ENCODE results near the gene SF3B4.
"Not testable (repeated sequence)": the region's sequence is repeated elsewhere in the genome, so short reads cannot be mapped to it uniquely, and the experiment has no call there.

The SF3B4 gene

DNA sequence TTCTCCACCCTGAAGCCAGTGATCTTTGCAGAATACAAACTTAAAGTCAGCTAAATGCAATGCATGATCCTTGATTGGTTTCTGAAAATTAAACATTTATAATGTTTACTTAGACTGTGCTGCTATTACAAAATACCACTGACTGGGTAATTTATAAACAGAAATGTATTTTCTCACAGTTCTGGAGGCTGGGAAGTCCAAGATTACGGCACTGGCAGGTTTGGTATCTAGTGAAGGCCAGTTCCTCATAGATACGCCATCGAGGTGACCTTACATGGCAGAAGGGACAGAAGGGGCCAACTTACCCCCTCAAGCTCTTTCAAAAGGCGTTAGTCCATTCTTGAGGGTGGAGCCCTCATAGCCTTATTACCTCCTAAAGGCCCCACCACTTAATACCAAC lies 31.0 kb downstream of the SF3B4 start:
- no peaks in the 10 kb centered on the region for H3K27me3 ChIP-seq
- H3K4me1 ChIP-seq = peaks cover 16% of the 10 kb centered on the region
- no peak overlapping the region for H3K27ac ChIP-seq
- H3K9ac ChIP-seq = no peak overlapping the region
- H3K4me3 ChIP-seq = no peak overlapping the region
- no peaks in the 10 kb centered on the region for H4K20me1 ChIP-seq
- H3K36me3 ChIP-seq = no peaks in the 10 kb centered on the region
- H3K4me2 ChIP-seq = no peak overlapping the region
- no peak for TF ChIP-seq Cebpa-rat (IDR thresholded peaks at IDR 0.05)
- H3K9me3 ChIP-seq = no peaks in the 10 kb centered on the region

DNA sequence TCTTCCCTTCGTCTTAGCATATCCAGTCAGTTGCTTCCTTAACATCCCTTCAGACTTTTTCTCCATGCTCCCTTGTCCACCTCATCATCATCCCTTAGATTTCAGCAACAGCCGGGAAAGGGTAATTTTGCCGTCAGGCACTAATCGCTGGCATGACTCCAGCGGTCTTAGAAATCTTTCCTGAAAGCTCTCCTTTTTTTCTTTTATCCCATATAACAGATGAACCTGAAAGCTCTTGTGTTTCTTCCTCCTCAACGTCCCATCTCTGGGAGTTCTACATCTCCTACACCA lies 38.7 kb downstream of the SF3B4 start:
- Histone ChIP-seq H3K4me2 (peak overlapping the region; percentile 93), H3K4me1 (peaks cover 28% of the 10 kb centered on the region), H3K36me3 (no peaks in the 10 kb centered on the region), H3K4me3 (peak overlapping the region; percentile 77), H3K27me3 (no peaks in the 10 kb centered on the region), H3K9ac (peak overlapping the region; percentile 97), H4K20me1 (peaks cover 24% of the 10 kb centered on the region), H3K9me3 (no peaks in the 10 kb centered on the region), H3K27ac (peak overlapping the region; percentile 96)
- no peak for TF ChIP-seq Cebpa-rat (IDR thresholded peaks at IDR 0.05)

DNA sequence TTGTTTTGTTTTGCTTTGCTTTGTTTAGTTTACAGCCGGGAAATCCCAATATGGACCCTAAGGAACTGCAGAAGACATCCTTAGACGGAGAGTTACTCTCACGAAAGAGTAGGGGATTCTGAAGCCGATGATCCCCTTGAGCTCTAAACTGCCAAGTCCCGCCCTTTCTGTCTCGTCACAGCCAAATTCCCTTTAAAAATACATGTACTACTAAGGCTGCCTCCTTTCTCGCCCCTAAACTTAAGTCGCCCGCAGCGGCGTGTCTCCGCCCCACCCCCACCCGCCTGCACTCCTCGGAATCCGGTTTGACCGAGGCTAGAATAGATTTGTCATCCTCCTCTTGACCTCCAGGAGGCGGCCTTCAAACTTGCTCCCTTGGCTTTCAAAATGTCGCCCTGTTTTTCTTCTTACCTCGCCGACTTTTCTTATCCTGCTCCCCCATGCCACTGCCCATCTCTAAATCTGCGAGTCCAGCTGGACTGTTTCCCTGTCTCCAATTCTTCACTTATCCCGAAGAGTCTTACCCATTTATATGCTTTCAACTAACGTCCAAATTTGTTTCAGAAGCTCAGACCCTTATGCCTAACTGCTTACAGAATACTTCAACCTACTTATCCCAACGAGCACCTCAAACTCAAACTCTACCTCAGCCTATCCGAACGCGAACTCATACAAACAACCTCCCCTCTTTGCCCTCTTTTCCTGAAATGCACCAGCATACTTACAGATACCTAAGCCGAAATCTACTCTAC lies 39.2 kb downstream of the SF3B4 start:
- H3K27ac ChIP-seq = peak overlapping the region; percentile 96
- peaks cover 27% of the 10 kb centered on the region for H4K20me1 ChIP-seq
- H3K36me3 ChIP-seq = no peaks in the 10 kb centered on the region
- H3K4me1 ChIP-seq = peaks cover 34% of the 10 kb centered on the region
- no peaks in the 10 kb centered on the region for H3K9me3 ChIP-seq
- TF ChIP-seq Cebpa-rat (IDR thresholded peaks at IDR 0.05) = no peak
- peak overlapping the region; percentile 77 for H3K4me3 ChIP-seq
- H3K27me3 ChIP-seq = no peaks in the 10 kb centered on the region
- peak overlapping the region; percentile 97 for H3K9ac ChIP-seq
- H3K4me2 ChIP-seq = peak overlapping the region; percentile 93

DNA sequence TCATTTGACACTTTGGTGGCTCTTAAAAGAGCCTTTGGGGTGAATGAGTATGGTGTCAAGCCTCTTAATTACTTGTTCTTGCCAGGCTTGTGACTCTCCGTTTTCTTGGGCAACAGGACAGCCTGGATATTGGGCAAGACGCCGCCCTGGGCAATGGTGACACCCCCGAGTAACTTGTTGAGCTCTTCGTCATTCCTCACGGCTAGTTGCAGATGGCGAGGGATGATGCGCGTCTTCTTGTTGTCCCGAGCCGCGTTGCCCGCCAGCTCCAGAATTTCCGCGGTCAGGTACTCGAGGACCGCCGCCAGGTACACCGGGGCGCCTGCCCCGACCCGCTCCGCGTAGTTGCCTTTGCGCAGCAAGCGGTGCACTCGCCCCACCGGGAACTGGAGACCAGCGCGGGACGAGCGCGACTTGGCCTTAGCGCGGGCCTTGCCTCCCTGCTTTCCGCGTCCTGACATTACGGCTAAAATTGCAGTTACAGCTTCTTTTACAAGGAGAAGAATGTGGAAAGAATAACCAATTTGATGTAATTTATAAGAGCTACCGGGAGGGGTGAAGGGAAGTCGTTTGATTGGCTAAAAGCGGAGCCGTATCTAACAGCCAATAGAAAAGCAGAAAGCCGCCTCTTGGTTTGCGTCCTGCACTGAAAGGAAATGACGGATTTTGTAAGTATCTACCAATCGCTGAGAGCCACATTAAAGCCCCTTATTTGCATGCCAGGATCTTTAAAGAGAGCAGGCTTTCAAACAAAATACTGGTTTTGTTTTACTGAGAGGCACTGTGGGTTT lies 40.0 kb downstream of the SF3B4 start:
- Histone ChIP-seq H3K36me3 (no peaks in the 10 kb centered on the region), H3K4me2 (peak overlapping the region; percentile 93), H3K27me3 (no peaks in the 10 kb centered on the region), H3K4me3 (peak overlapping the region; percentile 77), H4K20me1 (peaks cover 27% of the 10 kb centered on the region), H3K9me3 (no peaks in the 10 kb centered on the region), H3K4me1 (peaks cover 34% of the 10 kb centered on the region), H3K9ac (peak overlapping the region; percentile 97), H3K27ac (peak overlapping the region; percentile 96)
- TF ChIP-seq Cebpa-rat (IDR thresholded peaks at IDR 0.05) = peak; percentile 56; the same call in 1 of the 2 replicates

DNA sequence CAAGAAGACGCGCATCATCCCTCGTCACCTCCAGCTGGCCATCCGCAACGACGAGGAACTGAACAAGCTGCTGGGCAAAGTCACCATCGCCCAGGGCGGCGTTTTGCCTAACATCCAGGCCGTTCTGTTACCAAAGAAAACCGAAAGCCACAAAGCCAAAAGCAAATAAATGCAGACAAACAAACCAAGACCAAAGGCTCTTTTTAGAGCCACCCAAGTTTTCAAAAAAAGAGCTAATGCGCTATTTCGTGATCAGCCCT lies 40.5 kb downstream of the SF3B4 start:
- peak overlapping the region; percentile 96 for H3K27ac ChIP-seq
- peaks cover 34% of the 10 kb centered on the region for H3K4me1 ChIP-seq
- H3K9ac ChIP-seq = peak overlapping the region; percentile 97
- not testable (repeated sequence) for H3K36me3 ChIP-seq, H3K27me3 ChIP-seq, H3K9me3 ChIP-seq
- H3K4me3 ChIP-seq = peak overlapping the region; percentile 77
- H4K20me1 ChIP-seq = peaks cover 31% of the 10 kb centered on the region
- H3K4me2 ChIP-seq = peak overlapping the region; percentile 93

DNA sequence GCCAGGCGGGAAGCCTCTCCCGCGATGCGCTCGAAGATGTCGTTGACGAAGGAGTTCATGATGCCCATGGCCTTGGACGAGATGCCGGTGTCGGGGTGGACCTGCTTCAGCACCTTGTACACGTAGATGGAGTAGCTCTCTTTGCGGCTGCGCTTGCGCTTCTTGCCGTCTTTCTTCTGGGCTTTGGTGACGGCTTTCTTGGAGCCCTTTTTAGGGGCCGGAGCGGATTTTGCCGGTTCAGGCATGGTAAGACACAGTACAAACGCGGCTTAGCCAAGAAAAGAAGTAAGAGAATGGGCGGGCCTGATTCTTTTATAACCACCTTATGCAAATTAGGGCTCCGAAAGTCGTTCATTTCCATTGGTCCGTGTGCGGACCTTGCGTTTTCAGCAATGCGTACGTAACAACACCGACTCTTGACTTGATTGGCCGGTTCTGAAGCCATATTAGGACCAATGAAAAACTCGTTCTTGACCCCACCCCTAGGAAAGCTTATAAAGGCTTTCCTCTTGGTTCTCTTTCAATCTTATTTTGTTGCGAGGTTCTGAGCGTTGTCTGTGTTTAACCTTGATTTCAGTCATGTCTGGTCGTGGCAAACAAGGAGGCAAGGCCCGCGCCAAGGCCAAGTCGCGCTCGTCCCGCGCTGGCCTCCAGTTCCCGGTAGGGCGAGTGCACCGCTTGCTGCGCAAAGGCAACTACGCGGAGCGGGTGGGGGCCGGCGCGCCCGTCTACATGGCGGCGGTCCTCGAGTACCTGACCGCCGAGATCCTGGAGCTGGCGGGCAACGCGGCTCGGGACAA lies 41.0 kb downstream of the SF3B4 start:
- no peak for TF ChIP-seq Cebpa-rat (IDR thresholded peaks at IDR 0.05)
- Histone ChIP-seq H3K4me2 (peak overlapping the region; percentile 93), H3K9me3 (no peaks in the 10 kb centered on the region), H3K4me1 (peaks cover 31% of the 10 kb centered on the region), H3K27ac (peak overlapping the region; percentile 96), H3K36me3 (no peaks in the 10 kb centered on the region), H3K27me3 (no peaks in the 10 kb centered on the region), H4K20me1 (peaks cover 35% of the 10 kb centered on the region), H3K9ac (peak overlapping the region; percentile 97), H3K4me3 (peak overlapping the region; percentile 77)

DNA sequence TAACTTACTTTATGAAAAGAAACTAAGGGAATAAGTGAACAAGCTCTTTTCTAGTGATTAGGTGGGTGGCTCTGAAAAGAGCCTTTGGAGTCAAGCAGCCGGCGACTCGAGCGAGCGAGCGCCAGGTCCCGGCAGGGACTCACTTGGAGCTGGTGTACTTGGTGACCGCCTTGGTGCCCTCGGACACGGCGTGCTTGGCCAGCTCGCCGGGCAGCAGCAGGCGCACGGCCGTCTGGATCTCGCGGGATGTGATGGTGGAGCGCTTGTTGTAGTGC lies 41.5 kb downstream of the SF3B4 start:
- H3K4me3 ChIP-seq = peak overlapping the region; percentile 77
- H4K20me1 ChIP-seq = peaks cover 35% of the 10 kb centered on the region
- H3K27me3 ChIP-seq, H3K9me3 ChIP-seq, H3K36me3 ChIP-seq: not testable (repeated sequence)
- H3K27ac ChIP-seq = peak overlapping the region; percentile 96
- H3K4me1 ChIP-seq = peaks cover 30% of the 10 kb centered on the region
- H3K4me2 ChIP-seq = peak overlapping the region; percentile 90
- peak overlapping the region; percentile 97 for H3K9ac ChIP-seq

DNA sequence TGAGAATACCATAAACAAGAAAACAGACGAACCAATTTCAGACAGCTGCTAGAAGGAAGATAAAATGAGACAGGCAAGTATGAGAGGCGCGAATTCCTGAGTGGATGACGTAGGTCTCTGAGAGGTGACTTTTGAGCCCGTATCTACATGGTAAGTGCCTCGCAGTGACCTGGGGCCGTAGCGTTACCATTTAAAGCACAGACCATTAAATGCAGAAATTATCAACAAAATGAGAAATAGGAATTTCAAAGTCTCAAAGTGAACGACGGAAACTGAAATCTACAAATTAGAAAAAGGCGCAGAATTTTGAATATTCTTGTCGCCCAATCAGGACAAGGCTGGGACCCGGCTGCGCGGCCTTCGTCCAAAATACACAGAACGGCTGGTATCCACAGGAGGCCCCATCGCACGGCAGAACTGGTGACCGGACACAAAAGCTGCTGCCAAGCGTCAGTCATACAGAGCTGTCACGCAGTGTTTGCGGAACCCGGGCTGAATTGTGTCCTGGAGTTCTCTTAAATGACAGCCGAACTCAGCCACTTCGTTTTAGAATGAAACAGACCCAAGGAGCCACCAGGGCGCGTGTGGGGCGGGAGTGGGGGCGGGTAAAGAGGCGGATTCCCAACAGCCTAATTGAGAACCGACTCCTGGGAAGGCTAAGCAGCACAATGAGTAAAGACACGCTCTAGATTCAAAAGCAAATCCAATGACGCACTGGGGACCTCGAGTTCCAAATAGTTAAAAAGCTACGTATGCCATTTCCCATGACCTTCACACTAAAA lies 42.1 kb downstream of the SF3B4 start:
- no peak for TF ChIP-seq Cebpa-rat (IDR thresholded peaks at IDR 0.05)

DNA sequence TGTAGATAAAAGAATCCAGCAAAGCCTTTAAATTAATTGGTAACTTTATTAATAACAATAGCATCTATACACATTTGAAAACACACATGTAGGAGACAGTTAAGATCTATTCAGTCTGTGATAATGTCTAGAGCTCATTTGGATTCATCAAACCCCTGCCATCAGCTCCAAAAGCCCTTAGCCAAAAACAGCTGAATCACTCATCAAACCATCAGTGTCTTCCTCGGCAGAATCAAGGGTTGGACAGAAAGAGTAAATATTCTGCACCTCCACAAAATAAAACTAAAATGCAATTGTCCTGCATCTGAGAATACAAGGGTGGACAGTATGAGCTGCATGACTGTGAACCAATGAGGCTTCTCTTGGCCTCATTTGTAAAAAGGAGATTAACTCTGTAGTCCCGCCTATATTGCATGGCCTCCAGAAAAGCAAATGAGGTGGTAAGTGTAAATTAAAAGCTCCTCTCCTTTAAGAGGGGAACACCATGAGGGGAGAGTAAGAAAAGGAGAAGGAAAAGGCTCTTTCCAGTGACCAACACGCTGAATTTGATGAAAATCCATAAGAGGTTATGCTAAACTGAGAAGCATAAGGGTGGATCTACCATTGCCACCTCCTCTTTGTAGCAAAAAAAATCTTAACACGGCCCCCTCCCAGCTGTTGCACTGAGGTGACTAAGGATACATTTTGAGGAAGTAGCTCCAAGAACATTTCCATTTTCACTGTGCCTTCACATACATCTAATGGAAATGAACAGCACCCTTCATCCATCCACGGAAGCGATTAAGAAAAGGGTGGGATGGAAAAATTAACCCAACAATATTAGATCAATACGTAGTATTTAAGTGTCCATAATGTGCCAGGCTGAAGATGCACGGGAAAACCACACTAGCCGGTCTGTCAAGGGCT lies 42.9 kb downstream of the SF3B4 start:
- Histone ChIP-seq H4K20me1 (peaks cover 35% of the 10 kb centered on the region), H3K4me1 (peaks cover 30% of the 10 kb centered on the region), H3K9ac (peak overlapping the region; percentile 97), H3K36me3 (no peaks in the 10 kb centered on the region), H3K9me3 (no peaks in the 10 kb centered on the region), H3K4me2 (peak overlapping the region; percentile 90), H3K4me3 (peak overlapping the region; percentile 77), H3K27me3 (no peaks in the 10 kb centered on the region), H3K27ac (peak overlapping the region; percentile 96)
- no peak for TF ChIP-seq Cebpa-rat (IDR thresholded peaks at IDR 0.05)

More for the DNA sequence above, 42.1 kb downstream of the SF3B4 start:
- Histone ChIP-seq H3K36me3 (no peaks in the 10 kb centered on the region), H3K9ac (peak overlapping the region; percentile 97), H3K4me2 (peak overlapping the region; percentile 90), H3K4me3 (peak overlapping the region; percentile 77), H3K4me1 (peaks cover 30% of the 10 kb centered on the region), H3K9me3 (no peaks in the 10 kb centered on the region), H4K20me1 (peaks cover 35% of the 10 kb centered on the region), H3K27ac (peak overlapping the region; percentile 96), H3K27me3 (no peaks in the 10 kb centered on the region)
